ENCODE measurements around the gene ADGRG6. TPM values are rescaled to one million over a fixed set of nuclear protein-coding genes. Genes with fewer than 3 reads are reported as not detected.

ADGRG6 gene
- total RNA-seq, 1 experiment from 2014 or later: 0.49 TPM

- Histone ChIP-seq H3K9me3 (ENCODE audit: low read depth, low read length, poor library complexity, severe bottlenecking) (no peaks in the 10 kb centered on the region), H3K27ac (ENCODE audit: low read depth, low read length, poor library complexity, severe bottlenecking) (no peak overlapping the region), H3K27me3 (replicated peaks; ENCODE audit: insufficient read depth, low read depth, low read length, poor library complexity) (no peaks in the 10 kb centered on the region), H3K4me1 (ENCODE audit: insufficient read depth, low read length, poor library complexity, severe bottlenecking) (no peaks in the 10 kb centered on the region), H3K4me3 (ENCODE audit: low read depth, low read length, poor library complexity, severe bottlenecking) (no peak overlapping the region), H3K36me3 (ENCODE audit: insufficient read depth, low read length, poor library complexity, severe bottlenecking) (no peaks in the 10 kb centered on the region)
- intact Hi-C loops (cut with micrococcal nuclease; ENCODE audit: unreplicated experiment): no loop called here
- no peak for DNase-seq (ENCODE audit: low spot score)
- BruUV-seq (replicated peaks): no TSS peak
- POLR2A ChIA-PET (ENCODE audit: low non-redundant PET): no interaction called here
- TF ChIP-seq CTCF (conservative IDR thresholded peaks at IDR 0.05; ENCODE audit: low read depth, low read length): no peak
- TF ChIP-seq EZH2 (IDR thresholded peaks at IDR 0.05; ENCODE audit: borderline replicate concordance, low read depth, low read length, poor library complexity, severe bottlenecking): no peak
- CTCF ChIA-PET: no interaction called here
Observed at GRCh38 chr6:142258305-142258704, 43.5 kb upstream of the ADGRG6 start.

GRCh38 chr6:142258757-142259156 lies 43.0 kb upstream of the ADGRG6 start:
- Histone ChIP-seq H3K4me3 (ENCODE audit: low read depth, low read length, poor library complexity, severe bottlenecking) (no peak overlapping the region), H3K4me1 (ENCODE audit: insufficient read depth, low read length, poor library complexity, severe bottlenecking) (no peaks in the 10 kb centered on the region), H3K36me3 (ENCODE audit: insufficient read depth, low read length, poor library complexity, severe bottlenecking) (no peaks in the 10 kb centered on the region), H3K27ac (ENCODE audit: low read depth, low read length, poor library complexity, severe bottlenecking) (no peak overlapping the region), H3K27me3 (replicated peaks; ENCODE audit: insufficient read depth, low read depth, low read length, poor library complexity) (no peaks in the 10 kb centered on the region), H3K9me3 (ENCODE audit: low read depth, low read length, poor library complexity, severe bottlenecking) (no peaks in the 10 kb centered on the region)
- ChIA-PET CTCF (no interaction called here), POLR2A (ENCODE audit: low non-redundant PET) (no interaction called here)
- no TSS peak for BruUV-seq (replicated peaks)
- intact Hi-C loops (cut with micrococcal nuclease; ENCODE audit: unreplicated experiment): no loop called here
- no peak for DNase-seq (ENCODE audit: low spot score)
- TF ChIP-seq EZH2 (IDR thresholded peaks at IDR 0.05; ENCODE audit: borderline replicate concordance, low read depth, low read length, poor library complexity, severe bottlenecking): no peak
- TF ChIP-seq CTCF (conservative IDR thresholded peaks at IDR 0.05; ENCODE audit: low read depth, low read length): no peak

GRCh38 chr6:142260748-142261147 lies 41.1 kb upstream of the ADGRG6 start:
- H3K36me3 ChIP-seq (ENCODE audit: insufficient read depth, low read length, poor library complexity, severe bottlenecking): no peaks in the 10 kb centered on the region
- intact Hi-C loops (cut with micrococcal nuclease; ENCODE audit: unreplicated experiment): no loop called here
- no peaks in the 10 kb centered on the region for H3K9me3 ChIP-seq (ENCODE audit: low read depth, low read length, poor library complexity, severe bottlenecking)
- no peaks in the 10 kb centered on the region for H3K4me1 ChIP-seq (ENCODE audit: insufficient read depth, low read length, poor library complexity, severe bottlenecking)
- BruUV-seq (replicated peaks): no TSS peak
- H3K27ac ChIP-seq (ENCODE audit: low read depth, low read length, poor library complexity, severe bottlenecking): no peak overlapping the region
- H3K27me3 ChIP-seq (replicated peaks; ENCODE audit: insufficient read depth, low read depth, low read length, poor library complexity): no peaks in the 10 kb centered on the region
- DNase-seq (ENCODE audit: low spot score): no peak
- no peak for TF ChIP-seq CTCF (conservative IDR thresholded peaks at IDR 0.05; ENCODE audit: low read depth, low read length)
- no peak for TF ChIP-seq EZH2 (IDR thresholded peaks at IDR 0.05; ENCODE audit: borderline replicate concordance, low read depth, low read length, poor library complexity, severe bottlenecking)
- POLR2A ChIA-PET (ENCODE audit: low non-redundant PET): no interaction called here
- CTCF ChIA-PET: no interaction called here
- no peak overlapping the region for H3K4me3 ChIP-seq (ENCODE audit: low read depth, low read length, poor library complexity, severe bottlenecking)

Measured in A673 (cell line).